GM18502 (cell line): ENCODE results near the gene PDLIM3.
"Not testable (repeated sequence)": the region's sequence is repeated elsewhere in the genome, so short reads cannot be mapped to it uniquely, and the experiment has no call there.

Experiments
- ATAC-seq: cut with Tn5 transposase; IDR thresholded peaks from one replicate; pipeline ENCODE4 v1.9.1; 2021; ENCODE audit warnings: mild to moderate bottlenecking; ENCODE audit not compliant: unreplicated experiment, poor library complexity

PDLIM3 gene, protein sequence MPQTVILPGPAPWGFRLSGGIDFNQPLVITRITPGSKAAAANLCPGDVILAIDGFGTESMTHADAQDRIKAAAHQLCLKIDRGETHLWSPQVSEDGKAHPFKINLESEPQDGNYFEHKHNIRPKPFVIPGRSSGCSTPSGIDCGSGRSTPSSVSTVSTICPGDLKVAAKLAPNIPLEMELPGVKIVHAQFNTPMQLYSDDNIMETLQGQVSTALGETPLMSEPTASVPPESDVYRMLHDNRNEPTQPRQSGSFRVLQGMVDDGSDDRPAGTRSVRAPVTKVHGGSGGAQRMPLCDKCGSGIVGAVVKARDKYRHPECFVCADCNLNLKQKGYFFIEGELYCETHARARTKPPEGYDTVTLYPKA

DNA sequence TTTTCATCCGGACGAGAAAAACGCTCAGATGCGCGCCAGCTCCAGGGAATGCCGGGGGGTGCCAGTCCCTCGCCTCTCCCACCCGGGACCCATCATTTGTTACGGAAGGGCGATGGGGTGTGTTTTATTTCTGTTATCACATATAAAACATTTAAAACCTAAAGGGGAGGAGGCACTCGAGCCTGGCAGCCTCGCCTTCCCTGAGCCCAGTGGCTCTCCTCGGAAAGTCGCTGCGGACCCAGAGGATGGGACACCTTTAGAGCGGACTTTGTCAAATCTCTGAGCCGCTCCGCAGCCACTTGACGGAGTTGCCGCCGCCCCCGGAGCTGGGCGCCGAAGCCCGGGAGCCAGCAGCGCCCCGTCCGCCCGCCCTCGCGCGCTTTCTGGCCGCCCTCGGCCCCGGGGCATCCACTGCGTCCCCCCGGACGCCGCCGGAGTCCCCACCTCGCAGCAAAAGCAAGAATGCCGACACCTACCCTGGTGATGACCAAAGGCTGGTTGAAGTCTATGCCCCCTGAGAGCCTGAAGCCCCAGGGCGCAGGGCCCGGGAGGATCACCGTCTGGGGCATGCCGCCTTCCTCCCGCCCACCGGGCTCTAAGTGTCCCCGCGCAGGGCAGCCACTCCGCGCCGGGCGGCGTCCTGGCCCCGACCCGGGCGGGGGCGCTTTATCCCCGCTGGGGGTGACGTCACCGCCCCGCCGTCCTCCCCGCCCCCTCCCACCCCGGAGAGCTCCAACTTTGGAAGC is at the start of gene PDLIM3:
Gene PDLIM3 (minus strand): TSS at position 642 of the 746 bp plus-strand sequence. CDS start 73 bp downstream, at position 569.
- peak; percentile 57 for ATAC-seq

DNA sequence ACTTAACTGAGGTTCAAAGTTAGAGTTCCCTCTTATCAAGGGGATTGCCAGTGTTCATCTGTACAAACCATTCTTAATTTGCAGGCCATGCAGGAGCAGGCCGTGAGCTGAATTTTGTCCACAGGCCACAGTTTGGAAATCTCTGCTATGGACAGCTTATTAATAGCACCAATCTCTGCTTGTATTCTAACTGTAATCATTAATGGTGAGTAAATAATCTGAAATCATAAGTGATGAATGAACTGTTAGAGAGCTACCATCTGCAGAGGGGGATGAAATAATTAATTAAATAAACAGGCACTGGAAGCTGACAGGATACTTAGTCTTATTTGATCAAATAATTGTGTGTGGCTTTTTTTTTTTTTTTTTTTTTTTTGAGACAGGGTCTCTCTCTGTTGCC is 48.5 kb upstream of the PDLIM3 start:
- no peak for ATAC-seq

DNA sequence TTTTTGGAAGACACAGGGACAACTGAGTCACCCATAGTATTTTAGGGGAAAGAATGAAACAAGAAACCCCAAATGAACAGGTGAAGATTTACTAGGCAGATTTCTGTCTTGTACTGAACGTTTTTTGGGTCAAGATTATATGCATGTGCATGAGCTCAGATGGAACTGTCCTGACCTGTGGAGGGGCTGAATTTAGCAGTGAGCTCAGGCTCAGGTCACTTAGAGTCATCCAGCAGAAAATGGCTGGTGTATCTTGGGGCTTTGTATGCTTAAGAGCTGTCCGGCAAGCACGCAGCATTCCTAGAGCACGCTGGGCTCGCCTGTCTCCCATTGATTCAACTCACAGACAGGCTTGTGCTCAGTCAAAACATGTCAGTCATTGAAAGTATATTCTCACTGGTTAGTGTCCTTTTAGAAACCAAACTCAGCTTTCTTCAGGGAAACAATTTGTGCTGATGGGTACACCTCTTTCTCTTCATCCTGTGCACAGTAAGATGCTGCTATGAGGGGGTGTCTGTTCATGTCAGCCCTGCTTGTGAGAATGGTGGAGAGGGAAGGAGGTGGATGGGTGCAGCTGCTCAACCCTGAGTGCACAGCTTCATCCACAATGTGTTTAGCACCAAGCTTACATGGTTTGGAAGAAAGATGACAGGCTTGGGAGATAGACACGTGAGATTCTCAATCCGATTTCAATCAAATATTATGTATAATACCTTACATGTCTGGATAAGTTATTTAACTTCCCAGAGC is 47.5 kb upstream of the PDLIM3 start:
- ATAC-seq, result no peak

DNA sequence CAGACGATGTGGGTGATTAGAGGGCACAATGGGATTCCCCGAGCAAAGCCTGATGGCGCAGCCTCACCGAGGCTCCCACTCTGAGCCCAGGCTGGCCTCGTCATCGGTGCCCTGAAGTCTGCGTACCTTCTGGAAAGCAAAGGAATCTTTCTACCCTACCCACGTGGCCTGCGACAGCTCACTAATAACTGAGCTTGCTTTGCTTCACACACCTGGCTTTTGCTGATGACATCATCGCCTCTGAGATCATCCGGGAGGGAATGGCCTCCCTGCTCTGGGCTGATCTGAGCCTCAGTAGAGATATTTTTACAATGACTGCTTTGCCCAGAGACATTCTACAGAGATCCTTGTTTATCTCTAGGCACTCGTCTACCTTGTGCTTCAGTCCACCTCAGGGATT is 45.4 kb upstream of the PDLIM3 start:
- no peak for ATAC-seq

DNA sequence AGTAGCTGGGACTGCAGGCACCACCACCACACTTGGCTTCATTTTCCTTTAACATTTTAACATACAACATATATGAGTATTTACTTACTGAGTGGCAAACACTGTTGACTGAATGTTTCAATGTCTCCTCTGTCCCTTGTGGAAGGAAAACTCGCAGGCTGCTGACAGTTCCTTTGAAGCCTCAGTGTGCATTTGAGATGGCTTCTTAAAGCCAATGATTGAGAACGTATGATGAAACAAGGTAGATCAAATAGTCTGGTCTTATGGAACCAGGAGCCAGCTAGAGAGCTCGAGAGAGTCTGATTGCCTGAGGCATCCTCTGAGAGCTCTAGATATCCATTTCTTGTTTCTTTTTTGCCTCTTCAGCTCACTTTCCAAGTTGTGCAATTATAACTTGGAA is 43.0 kb upstream of the PDLIM3 start:
- no peak for ATAC-seq

DNA sequence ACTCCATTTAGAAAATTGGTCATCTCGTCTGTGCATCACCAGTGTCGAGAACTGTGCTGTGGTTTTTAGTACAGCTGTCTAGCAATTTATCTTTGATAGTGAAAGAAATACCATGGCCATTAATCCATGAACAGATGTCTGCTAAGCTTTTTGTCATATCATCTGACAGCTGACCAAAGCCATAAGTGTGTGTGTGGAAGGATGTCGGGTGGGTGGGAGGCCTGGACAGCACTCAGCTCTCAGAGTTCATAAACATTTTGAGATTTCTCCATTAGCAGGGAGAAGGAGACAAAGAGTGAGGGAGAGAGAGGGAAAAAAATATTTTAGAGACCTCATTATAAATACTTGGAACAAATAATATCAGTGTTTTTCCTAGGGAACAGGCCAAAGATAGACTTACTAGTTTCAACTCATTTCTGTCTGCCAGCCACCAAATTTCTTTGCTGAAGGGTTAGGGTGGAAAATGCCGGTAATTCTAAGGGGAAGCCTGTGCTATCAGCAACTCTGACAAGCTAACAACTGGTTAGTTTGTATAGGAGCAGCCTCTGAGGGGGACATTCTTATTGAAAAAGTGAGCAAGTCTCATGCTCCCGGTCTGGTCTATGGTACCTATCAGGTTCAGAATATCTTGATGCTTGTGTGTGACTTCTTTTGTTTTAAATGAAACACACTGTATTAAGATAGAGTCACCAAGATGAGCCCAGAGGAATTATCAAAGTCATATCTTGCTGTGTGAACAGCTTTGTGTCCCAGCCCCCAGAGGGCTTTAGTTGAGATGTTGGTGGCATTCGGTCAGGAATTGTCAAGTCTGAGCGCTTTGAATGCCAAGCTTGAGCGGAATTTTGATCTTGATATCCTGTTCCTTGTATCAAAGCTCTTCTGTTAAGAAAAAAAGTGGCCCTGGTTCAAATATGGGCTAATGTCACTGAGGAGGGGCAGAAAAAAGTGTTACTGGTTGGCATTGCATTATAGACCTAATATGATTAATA is 41.9 kb upstream of the PDLIM3 start:
- no peak for ATAC-seq

DNA sequence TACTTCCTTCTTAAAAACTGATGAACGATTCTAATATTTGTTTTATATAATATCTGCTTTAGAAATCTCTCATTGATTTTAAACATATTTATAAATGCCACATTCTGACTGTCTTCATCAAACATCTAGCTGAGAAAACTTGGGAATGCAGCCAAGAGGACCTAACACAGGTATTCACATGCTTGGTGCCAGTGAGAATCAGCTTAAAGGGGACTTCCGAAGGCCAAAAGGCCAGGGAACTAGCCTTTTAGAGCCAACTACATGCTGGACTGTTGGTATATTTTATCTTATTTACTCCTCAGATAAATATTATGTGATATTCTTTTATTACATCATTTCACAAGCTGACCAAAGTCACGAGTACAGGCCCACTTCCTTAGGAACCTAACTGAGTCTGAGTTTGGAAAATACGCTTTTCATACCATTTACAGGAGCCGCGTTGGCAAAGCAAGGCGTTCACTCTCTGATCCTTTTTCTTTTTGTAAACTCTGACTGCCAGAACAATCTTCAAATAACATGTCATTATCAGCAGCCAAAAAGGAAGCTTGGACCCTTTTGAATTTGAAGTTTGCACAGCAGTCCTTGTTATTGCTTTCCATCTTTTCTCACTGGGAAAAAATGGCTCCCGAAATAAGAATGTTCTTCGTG is 41.1 kb upstream of the PDLIM3 start:
- ATAC-seq, result no peak

DNA sequence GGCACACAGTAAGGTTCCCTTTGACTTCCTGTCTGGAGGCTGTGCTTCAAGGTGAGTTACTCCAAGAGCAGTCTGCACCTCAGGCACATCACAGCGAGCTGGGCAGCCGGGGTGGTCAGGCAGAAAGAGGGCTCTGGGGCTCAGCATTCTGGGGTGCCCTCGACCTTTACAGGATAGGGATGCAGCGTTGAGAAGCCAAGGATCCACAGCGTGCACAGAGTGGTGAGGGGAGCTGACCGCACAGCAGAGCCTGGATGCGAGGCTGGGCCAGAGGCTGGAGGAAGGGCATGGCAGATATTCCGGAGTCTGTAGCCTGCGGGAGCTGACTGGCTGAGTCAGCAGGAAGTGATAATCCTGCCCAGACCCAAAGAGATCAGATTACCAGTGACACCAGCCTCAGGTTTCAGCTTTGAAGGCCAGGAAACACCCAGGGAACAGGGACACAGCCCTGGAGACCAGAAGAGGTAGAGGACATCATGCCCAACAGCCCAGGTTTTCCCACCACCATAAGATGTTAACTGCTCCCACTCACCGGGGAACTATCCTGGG is 38.4 kb upstream of the PDLIM3 start:
- ATAC-seq, result no peak

DNA sequence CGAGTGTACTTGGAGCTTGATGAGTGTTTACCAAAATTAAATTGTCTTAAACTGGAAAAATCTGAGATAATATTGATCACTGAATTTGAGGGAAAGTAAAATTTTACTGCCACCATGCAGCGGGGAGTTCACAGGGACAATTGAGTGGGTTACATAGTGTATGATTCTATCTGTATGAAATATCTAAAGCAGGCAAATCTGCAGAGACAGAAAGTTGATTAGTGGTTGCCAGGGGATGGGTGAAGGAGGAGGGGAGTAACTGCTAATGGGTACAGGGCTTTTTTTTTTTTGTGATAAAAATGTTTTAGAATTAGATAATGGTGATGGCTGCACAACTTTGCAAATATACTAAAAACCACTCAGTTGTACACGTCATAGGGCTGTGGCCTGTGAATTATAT is 35.4 kb upstream of the PDLIM3 start:
- ATAC-seq, result no peak

DNA sequence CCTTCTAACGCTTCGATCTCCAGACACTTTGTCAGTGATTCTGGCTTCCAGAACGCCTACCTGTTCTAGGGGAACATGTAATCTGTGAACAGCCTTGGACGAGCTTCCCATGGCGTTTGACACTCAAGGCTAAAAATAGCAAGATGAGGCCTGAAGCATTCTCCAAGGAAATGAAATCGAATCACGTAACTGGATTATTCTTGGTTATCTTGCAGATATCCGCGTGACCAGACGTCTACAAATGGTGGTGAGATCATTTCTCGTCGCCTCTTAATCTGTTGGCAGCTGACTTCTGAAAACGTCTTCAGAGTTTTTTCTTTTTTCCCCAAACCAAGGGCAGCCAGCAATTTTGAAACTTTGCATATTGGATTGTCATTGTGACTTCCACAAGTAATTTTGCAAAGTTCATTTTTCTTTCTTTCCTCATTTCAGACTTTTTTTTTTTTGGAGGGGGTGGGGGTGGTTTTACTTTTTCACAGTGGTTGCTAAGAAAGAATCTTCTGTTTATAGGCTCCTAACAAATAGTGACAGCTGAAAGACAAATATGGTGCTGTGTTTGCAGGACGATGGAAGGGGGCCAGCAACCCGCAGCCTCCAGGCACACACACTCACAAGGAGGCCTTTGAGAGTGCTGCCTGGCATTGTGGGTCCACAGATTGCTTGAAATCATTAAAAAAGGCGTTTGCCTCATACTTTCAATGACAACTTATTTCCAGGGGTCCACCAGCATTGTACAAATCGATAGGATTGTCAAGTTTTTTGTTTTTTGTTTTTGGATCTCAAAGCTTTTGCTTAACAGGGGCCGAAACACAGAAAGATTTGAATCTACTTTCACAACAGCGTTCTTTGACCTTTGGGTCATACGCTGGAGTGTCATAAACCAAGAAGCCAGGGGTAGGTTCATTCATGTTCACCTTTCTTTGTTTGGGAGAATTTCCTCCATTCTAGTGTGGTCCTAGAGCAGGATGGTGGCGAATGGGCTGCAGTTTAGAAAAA is 32.4 kb upstream of the PDLIM3 start:
- ATAC-seq, result no peak

DNA sequence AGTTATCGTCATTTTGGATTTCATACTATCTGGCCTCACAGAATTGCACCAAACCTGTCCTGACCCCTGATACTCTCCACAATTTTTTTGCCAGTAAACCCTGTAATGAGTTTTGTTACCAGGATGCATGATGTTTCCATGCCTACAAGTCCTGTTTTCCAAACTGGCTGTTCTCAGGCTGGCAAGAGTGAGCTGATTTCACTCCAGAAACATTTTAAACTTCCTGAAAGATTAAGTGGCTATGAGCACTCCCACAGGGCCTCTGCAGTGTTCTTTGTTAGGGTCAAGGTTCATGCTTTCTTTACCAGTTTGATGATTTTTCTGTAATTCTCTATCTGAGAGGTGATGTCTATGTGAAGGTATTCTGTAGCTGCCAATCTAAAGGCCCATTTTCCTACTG is 31.7 kb upstream of the PDLIM3 start:
- ATAC-seq, result no peak

DNA sequence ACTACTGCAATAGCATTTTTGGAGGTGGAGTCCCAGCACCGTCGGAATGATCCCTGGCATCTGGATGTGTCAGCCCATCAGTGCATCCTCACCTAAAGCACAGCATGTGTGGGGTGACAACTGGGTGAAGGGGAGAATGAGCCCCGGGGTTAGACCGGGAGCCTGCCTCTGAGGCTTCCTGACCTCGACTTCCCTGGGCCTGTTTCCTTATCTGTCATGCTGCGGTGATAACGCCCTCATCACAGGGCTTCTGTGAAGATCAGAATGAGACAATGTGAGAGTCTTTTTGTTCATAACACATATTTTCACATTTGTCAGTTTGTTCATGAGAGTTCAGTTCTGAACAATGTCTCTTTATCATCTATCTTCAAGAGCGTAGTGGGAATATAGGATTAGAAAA is 31.1 kb upstream of the PDLIM3 start:
- ATAC-seq, result peak; percentile 71

DNA sequence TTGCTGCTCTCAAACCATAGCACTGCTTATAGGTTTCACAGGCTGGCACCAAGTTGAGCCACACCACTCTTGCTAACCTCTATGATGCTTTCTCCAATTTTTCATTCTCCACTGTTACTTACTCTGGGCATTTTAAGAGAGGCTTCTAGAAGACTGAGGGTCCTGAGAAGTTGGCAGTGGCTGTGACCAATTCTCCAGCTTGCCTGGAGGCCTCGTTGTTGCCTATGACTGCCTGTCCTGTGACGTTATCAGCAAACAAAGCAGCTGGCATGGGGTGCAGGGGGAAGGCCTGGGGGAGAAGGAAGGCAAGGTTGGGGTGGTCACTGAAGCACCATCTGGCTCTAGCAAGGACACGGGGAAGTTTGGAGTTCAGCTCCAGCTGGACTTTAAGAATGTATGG is 30.4 kb upstream of the PDLIM3 start:
- ATAC-seq, result no peak

DNA sequence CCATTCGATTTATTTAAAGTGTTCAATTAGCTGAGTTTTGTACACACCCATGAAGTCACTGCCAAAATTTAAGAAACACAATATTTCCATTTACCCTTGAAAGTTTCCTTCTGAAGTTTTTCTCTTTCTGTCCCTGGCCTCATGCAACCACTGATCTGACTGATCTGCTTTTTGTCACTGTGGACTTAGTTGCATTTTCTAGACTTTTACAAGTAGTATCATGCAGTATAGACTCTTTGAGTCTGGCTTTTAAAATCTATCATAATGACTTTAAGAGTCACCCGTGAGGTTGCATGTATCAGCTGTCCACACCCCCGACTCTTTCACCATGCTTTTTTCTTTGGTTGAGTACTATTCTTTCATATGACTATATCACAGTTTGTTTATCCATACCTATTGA is 29.0 kb upstream of the PDLIM3 start:
- no peak for ATAC-seq

DNA sequence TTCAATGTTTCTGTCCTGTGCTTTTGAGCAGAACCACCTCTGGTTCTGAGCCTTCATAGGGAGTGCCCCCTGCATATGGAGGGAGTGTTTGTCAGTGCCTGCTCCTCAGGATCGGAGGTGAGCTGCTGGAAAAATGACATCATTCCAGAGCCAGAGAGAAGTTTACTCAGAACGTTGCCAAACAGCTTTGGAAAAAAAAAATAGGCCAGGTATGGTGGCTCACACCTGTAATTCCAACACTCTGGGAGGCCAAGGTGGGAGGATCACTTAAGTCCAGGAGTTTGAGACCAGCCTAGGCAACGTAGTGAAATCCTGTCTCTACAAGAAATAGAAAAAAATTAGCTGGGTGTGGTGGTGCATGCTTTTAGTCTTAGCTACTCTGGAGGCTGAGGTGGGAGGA is 27.2 kb upstream of the PDLIM3 start:
- ATAC-seq, result no peak

DNA sequence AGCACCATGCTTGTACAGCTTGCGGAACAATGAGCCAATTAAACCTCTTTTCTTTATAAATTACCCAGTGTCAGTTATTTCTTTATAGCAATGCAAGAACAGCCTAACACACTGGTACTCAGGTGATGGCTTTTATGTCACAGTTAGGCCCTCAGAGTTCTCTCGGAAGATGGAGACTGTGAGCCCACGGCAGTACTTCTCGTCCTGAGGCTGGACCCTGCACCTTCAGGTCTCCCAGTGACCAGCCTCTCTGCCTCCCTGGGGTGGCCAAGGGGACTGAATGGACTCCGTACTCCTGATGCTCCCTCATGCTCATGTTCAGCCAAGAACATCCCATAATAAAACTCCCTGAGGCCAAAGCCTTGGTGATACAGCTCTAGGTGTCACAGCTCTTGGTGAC is 25.0 kb upstream of the PDLIM3 start:
- ATAC-seq, result no peak

DNA sequence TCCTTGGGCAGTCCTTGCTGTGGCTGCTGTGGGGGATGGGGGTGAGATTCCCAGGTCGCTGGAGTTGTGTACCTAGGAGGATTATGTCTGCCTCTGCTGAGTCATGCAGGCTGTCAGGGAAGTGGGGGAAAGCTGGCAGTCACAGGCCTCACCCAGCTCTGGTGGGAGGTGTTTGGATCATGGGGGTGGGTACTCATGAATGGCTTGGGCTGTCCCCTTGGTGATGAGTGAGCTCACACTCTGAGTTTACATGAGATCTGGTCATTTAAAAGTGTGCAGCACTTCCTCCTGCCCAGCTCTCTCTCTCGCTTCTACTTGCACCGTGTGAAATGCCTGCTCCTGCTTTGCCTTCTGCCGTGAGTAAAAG is 24.6 kb upstream of the PDLIM3 start:
- ATAC-seq, result no peak

DNA sequence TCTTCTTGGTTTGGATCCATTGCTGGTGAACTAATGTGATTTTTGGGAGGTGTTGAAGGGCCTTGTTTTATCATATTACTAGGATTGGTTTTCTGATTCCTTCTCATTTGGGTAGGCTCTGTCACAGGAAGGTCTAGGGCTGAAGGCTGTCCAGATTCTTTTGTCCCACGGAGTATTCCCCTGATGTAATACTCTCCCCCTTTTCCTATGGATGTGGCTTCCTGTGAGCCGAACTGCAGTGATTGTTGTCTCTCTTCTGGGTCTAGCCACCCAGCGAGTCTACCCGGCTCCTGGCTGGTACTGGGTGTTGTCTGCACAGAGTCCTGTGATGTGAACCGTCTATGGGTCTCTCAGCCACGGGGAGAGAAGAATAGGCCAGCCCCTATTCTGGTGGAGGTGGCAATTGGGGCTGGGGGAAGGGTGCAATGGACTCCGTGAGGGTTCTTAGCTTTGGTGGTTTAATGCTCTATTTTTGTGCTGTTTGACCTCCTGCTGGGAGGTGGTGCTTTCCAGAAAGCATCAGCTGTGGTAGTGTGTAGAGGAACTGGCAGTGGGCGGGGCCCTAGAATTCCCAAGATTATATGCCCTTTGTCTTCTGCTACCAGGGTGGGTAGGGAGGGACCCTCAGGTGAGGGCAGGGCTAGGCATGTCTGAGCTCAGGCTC is 24.1 kb upstream of the PDLIM3 start:
- ATAC-seq, result not testable (repeated sequence)
